Measurements from ENCODE around the gene HEATR3.

The HEATR3 gene

DNA sequence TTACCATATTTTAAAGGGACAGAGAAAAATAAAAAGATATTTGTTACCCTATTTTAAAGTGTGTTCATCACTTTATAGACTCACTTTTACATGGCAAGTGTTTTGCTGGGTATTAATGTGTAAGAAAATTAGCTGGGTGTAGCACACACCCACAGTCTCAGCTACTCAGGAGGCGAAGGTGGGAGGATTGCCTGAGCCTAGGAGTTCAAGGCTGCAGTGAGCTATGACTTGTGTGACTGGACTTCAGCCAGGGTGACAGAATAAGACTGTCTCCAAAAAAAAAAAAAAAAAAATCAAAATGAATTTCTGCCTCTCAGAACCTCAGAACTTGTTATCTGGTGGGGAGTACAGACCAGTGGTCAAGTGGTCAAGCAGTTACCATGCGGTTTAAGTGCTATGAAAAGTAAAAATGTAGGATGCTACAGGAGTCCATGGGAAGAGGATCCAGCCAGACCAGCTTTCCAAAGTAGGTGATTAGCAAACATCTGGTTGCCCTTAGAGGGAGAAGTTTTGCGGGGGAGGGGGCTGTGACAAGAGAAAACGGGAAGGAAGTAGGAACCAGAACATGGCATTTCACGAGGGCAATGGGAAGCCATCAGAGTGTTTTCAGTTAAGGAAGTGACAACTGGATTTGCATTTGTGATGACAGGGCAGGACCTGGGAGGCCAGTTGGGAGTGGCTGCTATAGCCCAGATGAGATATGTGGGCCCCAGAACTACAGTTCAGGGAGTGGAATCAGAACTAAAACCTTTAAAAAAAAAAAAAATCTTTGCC, 26.8 kb upstream of the HEATR3 start:
- H3K4me3 ChIP-seq (replicated peaks; ENCODE audit: low read depth, low read length) = no peak overlapping the region
- TF ChIP-seq, protein P1, sequence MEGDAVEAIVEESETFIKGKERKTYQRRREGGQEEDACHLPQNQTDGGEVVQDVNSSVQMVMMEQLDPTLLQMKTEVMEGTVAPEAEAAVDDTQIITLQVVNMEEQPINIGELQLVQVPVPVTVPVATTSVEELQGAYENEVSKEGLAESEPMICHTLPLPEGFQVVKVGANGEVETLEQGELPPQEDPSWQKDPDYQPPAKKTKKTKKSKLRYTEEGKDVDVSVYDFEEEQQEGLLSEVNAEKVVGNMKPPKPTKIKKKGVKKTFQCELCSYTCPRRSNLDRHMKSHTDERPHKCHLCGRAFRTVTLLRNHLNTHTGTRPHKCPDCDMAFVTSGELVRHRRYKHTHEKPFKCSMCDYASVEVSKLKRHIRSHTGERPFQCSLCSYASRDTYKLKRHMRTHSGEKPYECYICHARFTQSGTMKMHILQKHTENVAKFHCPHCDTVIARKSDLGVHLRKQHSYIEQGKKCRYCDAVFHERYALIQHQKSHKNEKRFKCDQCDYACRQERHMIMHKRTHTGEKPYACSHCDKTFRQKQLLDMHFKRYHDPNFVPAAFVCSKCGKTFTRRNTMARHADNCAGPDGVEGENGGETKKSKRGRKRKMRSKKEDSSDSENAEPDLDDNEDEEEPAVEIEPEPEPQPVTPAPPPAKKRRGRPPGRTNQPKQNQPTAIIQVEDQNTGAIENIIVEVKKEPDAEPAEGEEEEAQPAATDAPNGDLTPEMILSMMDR (IDR thresholded peaks at IDR 0.05; ENCODE audit: low read length, missing control alignments) = no peak
- no peak for DNase-seq (ENCODE audit: low read depth)

DNA sequence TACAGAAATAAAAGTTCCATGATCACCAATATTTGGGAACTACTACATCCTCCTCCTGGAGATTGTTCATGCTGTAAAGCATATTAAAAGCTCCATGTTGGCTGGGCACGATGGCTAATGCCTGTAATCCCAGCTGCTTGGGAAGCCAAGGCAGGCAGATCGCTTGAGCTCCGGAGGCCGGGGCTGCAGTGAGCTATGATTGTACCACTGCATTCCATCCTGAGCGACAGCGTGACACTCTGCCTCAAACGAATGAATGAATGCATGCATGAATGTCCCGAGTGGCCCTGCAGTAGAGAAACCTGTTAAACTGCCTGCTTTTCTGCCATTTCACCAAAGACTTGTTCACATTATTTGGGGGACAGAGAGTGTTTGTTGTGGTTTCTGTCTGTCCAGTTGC, 25.8 kb upstream of the HEATR3 start:
- DNase-seq (ENCODE audit: low read depth) = no peak
- TF ChIP-seq, protein P1 (IDR thresholded peaks at IDR 0.05; ENCODE audit: low read length, missing control alignments) = no peak
- H3K4me3 ChIP-seq (replicated peaks; ENCODE audit: low read depth, low read length) = no peak overlapping the region

DNA sequence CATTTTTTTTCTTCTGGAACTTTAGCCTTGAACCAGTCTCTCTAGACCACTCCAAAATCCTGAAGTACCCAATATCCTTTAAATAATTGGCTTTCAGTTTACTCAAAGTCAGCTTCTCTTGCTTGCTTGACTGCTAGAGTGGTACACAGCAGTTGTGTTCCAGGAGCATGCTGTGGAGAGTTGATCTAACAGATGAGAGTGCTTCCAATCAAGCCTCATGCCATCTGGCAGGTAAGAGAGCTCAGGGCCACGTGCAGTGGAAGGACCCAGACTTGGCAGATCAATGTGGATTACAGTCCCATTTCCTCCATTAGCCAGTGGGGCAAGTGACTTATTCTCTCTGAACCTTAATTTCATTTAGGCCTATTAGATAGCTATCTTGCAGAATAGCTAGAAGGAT, 25.1 kb upstream of the HEATR3 start:
- DNase-seq (ENCODE audit: low read depth) = no peak
- TF ChIP-seq, protein P1 (IDR thresholded peaks at IDR 0.05; ENCODE audit: low read length, missing control alignments) = no peak
- no peak overlapping the region for H3K4me3 ChIP-seq (replicated peaks; ENCODE audit: low read depth, low read length)

DNA sequence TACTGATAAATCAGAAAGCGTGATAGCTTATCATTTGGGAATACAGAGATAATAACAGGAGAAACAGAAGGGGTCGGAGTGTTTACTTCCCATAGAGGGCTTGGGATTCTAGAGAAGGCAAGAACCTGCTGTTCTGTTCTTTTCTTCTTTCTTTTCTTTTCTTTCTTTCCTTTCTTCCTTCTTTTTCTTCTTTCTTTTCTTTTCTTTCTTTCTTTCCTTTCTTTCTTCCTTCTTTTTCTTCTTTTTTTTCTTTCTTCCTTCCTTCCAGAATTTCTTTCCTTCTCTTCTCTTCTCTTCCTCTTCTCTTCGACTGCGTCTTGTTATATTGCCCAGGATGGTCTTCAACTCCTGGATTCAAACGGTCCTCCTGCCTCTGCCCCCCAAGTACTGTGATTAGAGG, 22.4 kb upstream of the HEATR3 start:
- no peak for DNase-seq (ENCODE audit: low read depth)
- TF ChIP-seq, protein P1 (IDR thresholded peaks at IDR 0.05; ENCODE audit: low read length, missing control alignments) = no peak

DNA sequence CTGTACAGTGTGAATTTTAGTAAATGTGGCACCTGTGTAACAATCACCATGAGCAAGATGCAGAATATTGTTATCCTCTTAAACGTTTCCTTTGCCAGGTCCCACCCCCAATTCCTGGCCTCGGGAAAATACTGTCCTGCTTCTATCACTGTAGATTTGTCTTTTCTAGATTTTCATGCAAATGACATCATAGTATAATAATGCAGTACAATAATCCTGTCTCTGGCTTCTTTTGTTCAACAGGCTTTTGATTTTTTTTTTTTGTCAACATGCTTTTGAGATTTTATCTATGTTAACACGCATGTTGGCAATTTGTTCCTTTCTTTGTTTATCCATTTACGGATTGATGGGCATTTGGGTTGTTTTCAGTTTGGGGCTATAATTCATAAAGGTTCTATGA, 20.4 kb upstream of the HEATR3 start:
- TF ChIP-seq, protein P1 (IDR thresholded peaks at IDR 0.05; ENCODE audit: low read length, missing control alignments) = no peak
- no peak overlapping the region for H3K4me3 ChIP-seq (replicated peaks; ENCODE audit: low read depth, low read length)

More for the DNA sequence above, 22.4 kb upstream of the HEATR3 start:
- H3K4me3 ChIP-seq (replicated peaks; ENCODE audit: low read depth, low read length) = no peak overlapping the region

DNA sequence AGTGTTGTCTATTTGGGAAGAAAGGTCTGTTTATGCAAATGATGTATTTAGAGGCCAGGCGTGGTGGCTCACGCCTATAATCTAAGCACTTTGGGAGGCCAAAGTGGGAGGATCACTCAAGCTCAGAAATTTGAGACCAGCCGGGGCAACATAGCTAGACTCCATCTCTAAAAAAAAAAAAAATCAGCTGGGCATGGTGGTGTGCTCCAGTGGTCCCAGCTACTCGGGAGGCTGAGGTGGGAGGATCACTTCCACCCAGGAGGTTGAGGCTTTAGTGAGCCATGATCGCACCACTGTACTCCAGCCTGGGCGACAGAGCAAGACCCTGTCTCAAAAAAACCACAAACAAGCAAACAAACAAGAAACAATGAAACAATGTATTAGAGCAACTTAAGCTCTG, 18.9 kb upstream of the HEATR3 start:
- TF ChIP-seq, protein P1 (IDR thresholded peaks at IDR 0.05; ENCODE audit: low read length, missing control alignments) = no peak

More for the DNA sequence above, 20.4 kb upstream of the HEATR3 start:
- no peak for DNase-seq (ENCODE audit: low read depth)

DNA sequence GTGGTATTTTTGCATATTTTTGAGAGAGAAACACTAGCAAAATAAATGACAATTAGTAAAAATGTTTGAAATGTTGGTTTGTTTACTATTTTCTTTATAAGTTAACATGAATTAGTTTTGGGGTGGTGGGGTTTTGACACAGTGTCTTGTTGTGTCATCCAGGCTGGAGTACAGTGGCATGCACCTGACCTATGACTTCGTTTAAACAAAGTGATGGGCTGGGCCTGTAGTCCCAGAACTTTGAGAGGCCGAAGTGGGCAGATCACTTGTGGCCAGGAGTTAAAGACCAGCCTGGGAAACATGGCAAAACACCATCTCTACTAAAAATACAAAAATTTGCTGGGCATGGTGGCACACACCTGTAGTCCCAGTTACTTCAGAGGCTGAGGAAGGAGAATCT, 17.9 kb upstream of the HEATR3 start:
- H3K4me3 ChIP-seq (replicated peaks; ENCODE audit: low read depth, low read length) = no peak overlapping the region
- TF ChIP-seq, protein P1 (IDR thresholded peaks at IDR 0.05; ENCODE audit: low read length, missing control alignments) = no peak
- no peak for DNase-seq (ENCODE audit: low read depth)

More for the DNA sequence above, 18.9 kb upstream of the HEATR3 start:
- H3K4me3 ChIP-seq (replicated peaks; ENCODE audit: low read depth, low read length) = no peak overlapping the region
- no peak for DNase-seq (ENCODE audit: low read depth)

Measured in fibroblast of pulmonary artery (primary cell).